AG09309 (cell line): ENCODE data around the gene TXNDC17.

ENCODE experiments used
- DNase-seq: peaks from one replicate; pipeline ENCODE4 v3.0.0-alpha.2; 2010; ENCODE audit warnings: low read depth
- H3K4me3 ChIP-seq: 2 replicates; pipeline ENCODE4 v1.5.1; 2011; ENCODE audit warnings: mild to moderate bottlenecking, low read depth, low read length, moderate library complexity; ENCODE audit not compliant: control insufficient read depth
- CTCF ChIP-seq: IDR thresholded peaks from 2 replicates; pipeline ENCODE4 v1.5.1; 2011; ENCODE audit warnings: mild to moderate bottlenecking, low read depth, low read length, inconsistent platforms; ENCODE audit not compliant: insufficient read depth, control insufficient read depth; ENCODE audit errors: missing control alignments

The TXNDC17 gene

GRCh38 chr17:6639586-6640535, 999 bp upstream of the TXNDC17 start:
- no peak for TF ChIP-seq CTCF

GRCh38 chr17:6641247-6641863, 495 bp downstream of the TXNDC17 start:
- no peak for DNase-seq
- H3K4me3 ChIP-seq, result peak overlapping the region; percentile 98
- no peak for TF ChIP-seq CTCF

More at GRCh38 chr17:6639586-6640535, 999 bp upstream of the TXNDC17 start:
- peak overlapping the region; percentile 98 for H3K4me3 ChIP-seq
- DNase-seq, result no peak

- DNase-seq, result no peak
- H3K4me3 ChIP-seq, result no peak overlapping the region
- TF ChIP-seq CTCF, result no peak
Measured at GRCh38 chr17:6642592-6642991, 1.7 kb downstream of the TXNDC17 start.

GRCh38 chr17:6643451-6644125, 2.7 kb downstream of the TXNDC17 start:
- peak; percentile 63 for DNase-seq
- H3K4me3 ChIP-seq, result no peak overlapping the region
- no peak for TF ChIP-seq CTCF

GRCh38 chr17:6648181-6648580, 7.3 kb downstream of the TXNDC17 start:
- H3K4me3 ChIP-seq, result no peak overlapping the region
- TF ChIP-seq CTCF, result peak; percentile 22
- no peak for DNase-seq

- TF ChIP-seq CTCF, result no peak
- H3K4me3 ChIP-seq, result peak within 1 kb of the TSS; percentile 89
- peak; percentile 39 for DNase-seq
Measured at GRCh38 chr17:6651354-6651918, 10.6 kb downstream of the TXNDC17 start, which contains the start of the genes C17orf100 and MED31. TSS of gene C17orf100 (plus strand) at chr17:6651762. CDS start at chr17:6651914, 152 bp downstream. TSS of gene MED31 (minus strand) at chr17:6651605. CDS start at chr17:6651528, 77 bp downstream.
